Naive thymus-derived CD4-positive, alpha-beta T cell (primary cell): ENCODE measurements around the gene AUP1. TPM values are rescaled to one million over a fixed set of nuclear protein-coding genes. Genes with fewer than 3 reads are reported as not detected.

Experiments used
- ATAC-seq: fragments of 150-1000 bp; cut with Tn5 transposase; 2 replicates; pipeline ENCODE4 v1.10.0; 2021; ENCODE audit warnings: mild to moderate bottlenecking, moderate library complexity
- CTCF ChIA-PET: fragments of 350-600 bp; sonication (Branson Sonifier 250); formaldehyde crosslinking; loops from one replicate; lab custom pipeline; 2021; ENCODE audit warnings: antibody characterized with exemption; lab: Charles Lee
- POLR2A ChIA-PET: fragments of 350-600 bp; sonication (Branson Sonifier 250); formaldehyde crosslinking; loops from one replicate; lab custom pipeline; 2021; ENCODE audit warnings: antibody characterized with exemption, inconsistent platforms; lab: Charles Lee
- DNase-seq, 9 donors: peaks; one replicate each; pipeline versions ENCODE4 v3.0.0 to v3.0.0-alpha.2; 2020 to 2022; ENCODE audit warnings: mixed read lengths in 1 of 9
- H3K27ac ChIP-seq: one replicate; pipeline ENCODE4 v1.7.0; 2013; ENCODE audit warnings: mild to moderate bottlenecking, low read depth, low read length, moderate library complexity
- H3K27me3 ChIP-seq, 2 donors: one replicate each; pipeline ENCODE4 v1.7.0; 2013; ENCODE audit warnings: low read length in 2 of 2, mild to moderate bottlenecking in 2 of 2, moderate library complexity in 2 of 2; ENCODE audit not compliant: control insufficient read depth in 2 of 2, insufficient read depth in 2 of 2
- H3K36me3 ChIP-seq, 3 experiments: 1 replicate in 2 of 3; 2 replicates in 1 of 3; pipeline ENCODE4 v1.7.0; 2013; ENCODE audit warnings: low read length in 3 of 3, mild to moderate bottlenecking in 3 of 3, moderate library complexity in 1 of 3; ENCODE audit not compliant: insufficient read depth in 3 of 3, control insufficient read depth in 2 of 3
- H3K4me1 ChIP-seq, 2 donors: one replicate each; pipeline ENCODE4 v1.7.0; 2013; ENCODE audit warnings: low read length in 2 of 2, mild to moderate bottlenecking in 2 of 2, moderate library complexity in 1 of 2; ENCODE audit not compliant: control insufficient read depth in 2 of 2, insufficient read depth in 2 of 2
- H3K4me3 ChIP-seq: 2 replicates; pipeline ENCODE4 v1.7.0; 2013; ENCODE audit warnings: mild to moderate bottlenecking, low read length
- H3K9me3 ChIP-seq, 3 experiments: 1 replicate in 2 of 3; 2 replicates in 1 of 3; pipeline ENCODE4 v1.7.0; 2013; ENCODE audit warnings: low read length in 3 of 3; ENCODE audit not compliant: control insufficient read depth in 2 of 3
- H3K27ac Mint-ChIP-seq, 9 donors: one replicate each; pipeline ENCODE4 v1.8.0; 2020 to 2022; ENCODE audit warnings: mixed read lengths in 9 of 9, mild to moderate bottlenecking in 8 of 9, moderate library complexity in 5 of 9, inconsistent platforms in 2 of 9
- H3K27me3 Mint-ChIP-seq, 5 donors: one replicate each; pipeline ENCODE4 v1.8.0; 2021 to 2022; ENCODE audit warnings: mixed read lengths in 5 of 5, mild to moderate bottlenecking in 1 of 5
- H3K36me3 Mint-ChIP-seq, 5 donors: one replicate each; pipeline ENCODE4 v1.8.0; 2020 to 2022; ENCODE audit warnings: mixed read lengths in 5 of 5, mild to moderate bottlenecking in 3 of 5, inconsistent platforms in 1 of 5
- H3K4me1 Mint-ChIP-seq, 7 donors: one replicate each; pipeline ENCODE4 v1.8.0; 2020 to 2022; ENCODE audit warnings: mixed read lengths in 7 of 7, mild to moderate bottlenecking in 3 of 7, inconsistent platforms in 1 of 7
- H3K4me3 Mint-ChIP-seq, 10 donors: one replicate each; pipeline ENCODE4 v1.8.0; 2020 to 2022; ENCODE audit warnings: mild to moderate bottlenecking in 10 of 10, mixed read lengths in 10 of 10, moderate library complexity in 6 of 10, inconsistent platforms in 2 of 10
- H3K9me3 Mint-ChIP-seq, 11 donors: one replicate each; pipeline ENCODE4 v1.8.0; 2020 to 2022; ENCODE audit warnings: mixed read lengths in 11 of 11, mild to moderate bottlenecking in 4 of 11, inconsistent platforms in 1 of 11, moderate library complexity in 1 of 11
- intact Hi-C, 2 donors: fragments of 100-400 bp; cut with micrococcal nuclease; formaldehyde crosslinking; loops; one replicate each; pipeline ENCODE4 v1.15.1; 2023
- polyA plus RNA-seq, 2 donors: library from polyadenylated mRNA; unstranded; fragments of 300-500 nt; fragmentation: Illumina TruSeq; gene quantifications; one replicate each; pipeline ENCODE4 v1.2.3, GENCODE V29; 2021
- total RNA-seq, 6 experiments: library from RNA in 5 of 6; stranded (reverse) in 5 of 6; gene quantifications; 1 replicate in 5 of 6; 2 replicates in 1 of 6; pipeline ENCODE4 v1.2.3 and lab custom pipeline; 2021 to 2026

The AUP1 gene
- total and polyA plus RNA-seq, 7 experiments from 2014 or later = 69.7 to 160 (median 139) TPM

GRCh38 chr2:74502720-74503505 is 26.6 kb downstream of the AUP1 start:
- POLR2A ChIA-PET = interaction anchor here (1.3 to 4.3 kb wide), 4 partner anchors 20 to 30 kb away, joined by 4 to 11 read pairs (median 6); partner anchors contain the start of genes AUP1, CCDC142, HTRA2 and MRPL53
- Histone ChIP-seq H3K27ac (no peak overlapping the region), H3K36me3 (peaks cover 0 to 20% (median 5%) of the 10 kb centered on the region in 3 experiments), H3K4me1 (peaks cover 19 to 47% of the 10 kb centered on the region in 2 donors), H3K4me3 (peak overlapping the region; percentile 36), H3K27me3 (peaks cover 4 to 43% of the 10 kb centered on the region in 2 donors), H3K9me3 (no peaks in the 10 kb centered on the region)
- Mint-ChIP-seq H3K4me3 (peak overlapping the region; percentile 52 to 81 (median 66)), H3K27me3 (peaks cover 56 to 78% (median 68%) of the 10 kb centered on the region in 5 donors), H3K4me1 (peaks cover 41 to 78% (median 63%) of the 10 kb centered on the region in 7 donors), H3K36me3 (peaks cover 16 to 33% (median 31%) of the 10 kb centered on the region in 5 donors), H3K27ac (peak overlapping the region in 2 of 9 donors; percentile 26 to 62), H3K9me3 (peaks cover 0 to 6% (median 0%) of the 10 kb centered on the region in 11 donors)
- intact Hi-C loops = loop anchor here in 1 of 2 donors (1.0 to 10.0 kb wide), 2 partner anchors 20 to 152 kb away; partner anchors contain the start of genes SEMA4F and TTC31
- peak in 2 of 9 donors; percentile 47 to 60 for DNase-seq
- peak; percentile 23 for ATAC-seq
- CTCF ChIA-PET = interaction anchor here (1.0 kb wide), 1 partner anchor 46 kb away, joined by 3 read pairs; no protein-coding TSS in a partner anchor

GRCh38 chr2:74502147-74502719 is 27.3 kb downstream of the AUP1 start:
- Histone ChIP-seq H3K36me3 (peaks cover 0 to 17% (median 5%) of the 10 kb centered on the region in 3 experiments), H3K27me3 (peaks cover 4 to 43% of the 10 kb centered on the region in 2 donors), H3K9me3 (no peaks in the 10 kb centered on the region), H3K4me3 (peak overlapping the region; percentile 36), H3K27ac (no peak overlapping the region), H3K4me1 (peaks cover 17 to 52% of the 10 kb centered on the region in 2 donors)
- POLR2A ChIA-PET = interaction anchor here (1.6 to 4.3 kb wide), 2 partner anchors 19 to 27 kb away, joined by 4 to 11 read pairs; partner anchors contain the start of genes AUP1, CCDC142, HTRA2 and TTC31
- Mint-ChIP-seq H3K9me3 (peaks cover 0 to 3% (median 0%) of the 10 kb centered on the region in 11 donors), H3K4me1 (peaks cover 41 to 76% (median 62%) of the 10 kb centered on the region in 7 donors), H3K36me3 (peaks cover 12 to 32% (median 27%) of the 10 kb centered on the region in 5 donors), H3K27ac (peak overlapping the region in 2 of 9 donors; percentile 14 to 15), H3K27me3 (peaks cover 60 to 78% (median 69%) of the 10 kb centered on the region in 5 donors), H3K4me3 (peak overlapping the region; percentile 52 to 81 (median 66))
- DNase-seq (no peak), ATAC-seq (no peak)
- CTCF ChIA-PET = no interaction called here
- intact Hi-C loops = loop anchor here in 1 of 2 donors (10.0 kb wide), 1 partner anchor 153 kb away; the partner anchor contains the start of gene SEMA4F

DNA sequence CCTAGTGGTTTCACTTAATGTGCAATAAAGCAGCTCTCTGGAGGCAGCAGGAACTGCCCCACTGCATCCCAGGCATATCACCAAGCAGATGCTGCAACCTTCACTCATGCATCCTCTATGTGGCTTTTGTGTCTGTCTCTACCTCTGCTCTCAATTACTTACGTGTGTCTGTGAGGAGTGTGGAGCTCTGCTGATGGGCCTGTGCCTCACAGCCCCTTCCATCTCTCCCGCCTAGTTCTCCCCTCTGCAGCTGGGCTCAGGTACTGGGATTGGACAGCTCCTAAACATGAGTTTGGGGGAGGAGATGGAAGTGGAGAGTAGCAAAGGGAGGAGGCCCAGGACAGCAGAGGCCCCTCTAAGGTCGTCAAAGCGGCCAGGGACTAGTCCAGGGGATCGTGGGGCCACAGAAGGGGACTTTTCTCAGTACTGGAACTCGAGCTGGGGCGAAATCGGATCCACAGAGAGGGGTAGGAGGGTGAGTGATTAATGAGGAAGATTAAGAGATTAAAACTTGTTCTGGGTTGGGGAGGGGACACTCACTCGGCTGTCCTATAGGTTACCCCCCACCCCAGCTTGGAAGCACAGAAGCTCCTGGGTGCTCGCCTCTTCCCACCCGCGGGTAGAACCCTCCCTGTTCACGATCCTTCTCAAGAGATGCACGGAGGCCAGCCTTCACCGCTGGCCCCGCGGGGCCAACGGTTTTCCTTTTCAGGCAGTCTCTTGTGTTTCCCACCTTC is 28.0 kb downstream of the AUP1 start:
- H3K27me3 ChIP-seq = peaks cover 4 to 43% of the 10 kb centered on the region in 2 donors
- H3K4me1 ChIP-seq = peaks cover 13 to 47% of the 10 kb centered on the region in 2 donors
- ATAC-seq (no peak), DNase-seq (no peak)
- Mint-ChIP-seq H3K4me1 (peaks cover 34 to 69% (median 57%) of the 10 kb centered on the region in 7 donors), H3K4me3 (peak overlapping the region in 7 of 10 donors; percentile 16 to 75 (median 64)), H3K27ac (peak overlapping the region in 2 of 9 donors; percentile 14 to 15), H3K36me3 (peaks cover 11 to 28% (median 21%) of the 10 kb centered on the region in 5 donors), H3K9me3 (peaks cover 0 to 2% (median 0%) of the 10 kb centered on the region in 11 donors), H3K27me3 (peaks cover 60 to 76% (median 69%) of the 10 kb centered on the region in 5 donors)
- H3K36me3 ChIP-seq = peaks cover 0 to 16% (median 5%) of the 10 kb centered on the region in 3 experiments
- intact Hi-C loops = loop anchor here in 1 of 2 donors (10.0 kb wide), 1 partner anchor 153 kb away; the partner anchor contains the start of gene SEMA4F
- H3K27ac ChIP-seq = no peak overlapping the region
- CTCF ChIA-PET = interaction anchor here (0.8 kb wide), 1 partner anchor 45 kb away, joined by 3 read pairs; no protein-coding TSS in a partner anchor
- H3K9me3 ChIP-seq = no peaks in the 10 kb centered on the region
- POLR2A ChIA-PET = interaction anchor here (1.0 to 1.8 kb wide), 6 partner anchors 10 to 29 kb away, joined by 3 to 5 read pairs (median 4); partner anchors contain the start of genes AUP1, CCDC142, HTRA2 and MRPL53
- no peak overlapping the region for H3K4me3 ChIP-seq

- no peak for ATAC-seq
- Histone ChIP-seq H3K27ac (no peak overlapping the region), H3K27me3 (peaks cover 4 to 40% of the 10 kb centered on the region in 2 donors), H3K36me3 (peaks cover 0 to 12% (median 3%) of the 10 kb centered on the region in 3 experiments), H3K9me3 (no peaks in the 10 kb centered on the region), H3K4me1 (peaks cover 13 to 38% of the 10 kb centered on the region in 2 donors), H3K4me3 (no peak overlapping the region)
- Mint-ChIP-seq H3K36me3 (peaks cover 11 to 24% (median 17%) of the 10 kb centered on the region in 5 donors), H3K4me3 (peak overlapping the region in 3 of 10 donors; percentile 21 to 50 (median 23)), H3K27ac (peak overlapping the region in 1 of 9 donors; percentile 5), H3K9me3 (peaks cover 0 to 2% (median 0%) of the 10 kb centered on the region in 11 donors), H3K27me3 (peaks cover 58 to 69% (median 63%) of the 10 kb centered on the region in 5 donors), H3K4me1 (peaks cover 32 to 63% (median 54%) of the 10 kb centered on the region in 7 donors)
- intact Hi-C loops = loop anchor here in 1 of 2 donors (10.0 kb wide), 1 partner anchor 154 kb away; the partner anchor contains the start of gene SEMA4F
- ChIA-PET CTCF (interaction anchor here (0.8 kb wide), 1 partner anchor 44 kb away, joined by 3 read pairs; no protein-coding TSS in a partner anchor), POLR2A (interaction anchor here (1.0 to 1.8 kb wide), 6 partner anchors 9 to 45 kb away, joined by 3 to 5 read pairs (median 3); partner anchors contain the start of genes AUP1, HTRA2, INO80B and MRPL53)
- no peak for DNase-seq
Measured at GRCh38 chr2:74500578-74500946, 28.9 kb downstream of the AUP1 start.

DNA sequence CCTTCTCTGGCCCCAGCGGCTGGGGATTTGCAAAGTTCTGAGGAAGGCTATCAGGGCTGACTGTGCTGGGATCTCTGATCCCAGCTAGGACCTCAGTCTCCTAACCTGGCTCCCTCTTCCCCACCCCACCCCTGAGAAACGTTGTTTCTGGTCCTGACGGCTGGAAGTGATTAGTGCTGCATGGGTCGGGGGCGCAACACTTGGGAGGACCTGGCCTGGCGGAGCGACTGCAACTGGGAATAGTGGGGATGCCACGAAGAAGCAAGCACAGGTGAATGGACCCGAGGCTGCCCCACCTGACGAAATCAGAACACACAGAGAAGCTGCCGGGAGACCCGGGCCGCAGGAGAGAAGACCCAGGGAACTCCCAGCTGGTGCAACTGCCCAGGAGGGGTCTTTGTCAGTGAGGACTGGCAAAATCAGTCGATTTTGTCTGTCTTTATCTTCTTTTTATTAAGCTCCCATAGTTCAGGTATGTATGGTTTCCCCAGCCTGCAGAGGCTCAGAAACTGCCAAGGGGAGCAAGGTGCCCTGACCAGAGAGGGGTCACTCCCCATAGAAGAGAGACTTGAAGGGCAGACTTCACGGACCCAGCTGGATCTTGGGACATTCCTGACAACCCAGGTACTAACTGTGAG is 29.4 kb downstream of the AUP1 start:
- Histone ChIP-seq H3K36me3 (peaks cover 0 to 7% (median 0%) of the 10 kb centered on the region in 3 experiments), H3K27me3 (peaks cover 4 to 38% of the 10 kb centered on the region in 2 donors), H3K9me3 (no peaks in the 10 kb centered on the region), H3K4me1 (peaks cover 13 to 35% of the 10 kb centered on the region in 2 donors), H3K4me3 (no peak overlapping the region), H3K27ac (no peak overlapping the region)
- CTCF ChIA-PET = no interaction called here
- H3K9me3 Mint-ChIP-seq = peaks cover 0 to 2% (median 0%) of the 10 kb centered on the region in 11 donors
- no peak for ATAC-seq
- no peak for DNase-seq
- intact Hi-C loops = loop anchor here in 1 of 2 donors (2.0 to 10.0 kb wide), 2 partner anchors 15 to 155 kb away; partner anchors contain the start of genes SEMA4F and TLX2
- peaks cover 30 to 59% (median 50%) of the 10 kb centered on the region in 7 donors for H3K4me1 Mint-ChIP-seq
- peaks cover 9 to 19% (median 12%) of the 10 kb centered on the region in 5 donors for H3K36me3 Mint-ChIP-seq
- H3K4me3 Mint-ChIP-seq = peak overlapping the region in 8 of 10 donors; percentile 10 to 50 (median 22)
- peaks cover 53 to 69% (median 58%) of the 10 kb centered on the region in 5 donors for H3K27me3 Mint-ChIP-seq
- POLR2A ChIA-PET = interaction anchor here (1.0 to 1.8 kb wide), 5 partner anchors 7 to 45 kb away, joined by 3 to 5 read pairs (median 3); partner anchors contain the start of genes AUP1, HTRA2, INO80B and MRPL53
- H3K27ac Mint-ChIP-seq = no peak overlapping the region
